ENCODE results near the gene WDR7. TPM values are rescaled to one million over a fixed set of nuclear protein-coding genes. Genes with fewer than 3 reads are reported as not detected.

WDR7 gene
- 2.6 to 3.5 TPM (median 3.0 TPM) in 5 replicates for total RNA-seq (2022; extraction: Qiagen RNA extraction)

GRCh38 chr18:56650944-56651770, at the start of gene WDR7:
Gene WDR7, plus strand, starts transcription at chr18:56651359. Its CDS starts 21,157 bp downstream, at chr18:56672516.

DNA sequence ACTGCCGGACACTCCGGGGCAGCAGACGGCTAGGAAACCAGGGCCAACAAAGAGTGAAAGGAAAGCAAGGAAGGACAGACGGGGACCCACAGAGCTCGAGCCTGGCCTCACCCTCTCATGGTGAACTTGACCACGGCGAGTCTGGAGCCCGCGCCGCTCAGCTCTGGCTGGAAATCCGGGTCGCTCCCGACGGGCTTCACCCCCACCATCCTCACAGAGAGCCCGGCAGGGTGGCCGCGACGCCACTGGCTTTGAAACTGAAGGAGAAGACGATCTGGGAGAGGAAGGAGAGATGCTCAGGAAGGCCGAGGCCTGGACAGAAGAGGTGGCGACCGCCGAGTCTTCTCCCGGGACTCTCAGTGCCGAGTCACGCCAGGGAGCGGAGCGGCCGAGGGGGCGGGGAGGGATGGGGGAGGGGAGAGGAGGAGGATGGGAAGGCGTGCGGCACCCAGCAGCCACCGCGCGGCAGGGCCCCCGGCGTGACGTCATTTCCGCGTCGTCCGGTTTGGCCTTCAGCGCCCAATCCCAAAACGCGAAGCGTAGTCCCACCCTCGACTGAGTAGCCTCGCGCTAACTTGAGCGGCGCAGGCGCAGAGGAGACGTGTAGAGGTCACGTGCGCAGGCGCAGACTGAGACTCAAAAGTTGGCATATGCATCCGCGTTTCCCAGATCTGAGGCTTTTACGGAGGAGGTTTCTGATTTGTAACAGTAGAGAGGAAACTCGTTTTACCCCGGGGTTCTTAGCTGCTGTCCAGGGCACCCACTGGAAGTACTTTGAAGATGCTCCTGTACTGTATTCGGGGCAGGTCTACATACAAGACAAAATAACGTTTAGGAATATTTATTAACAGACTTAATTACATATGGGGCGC, 12.7 kb upstream of the WDR7 start, which contains the start of gene TXNL1:
Gene TXNL1, minus strand, starts transcription at position 361 of the 872 bp plus-strand sequence. Its CDS starts 152 bp downstream, at position 209.

Other genes with a start within 250 kb of the WDR7 start
- gene TXNL1, start 12.8 kb upstream of the WDR7 start, total RNA-seq (2022; extraction: Qiagen RNA extraction): 57.4 to 62.9 TPM (median 59.7 TPM) in 5 replicates